ENCODE results near the gene EIF2B1.
"Not testable (repeated sequence)": the region's sequence is repeated elsewhere in the genome, so short reads cannot be mapped to it uniquely, and the experiment has no call there.

Gene EIF2B1

GRCh38 chr12:123617144-123617543 is 16.3 kb downstream of the EIF2B1 start:
- no peak for DNase-seq

GRCh38 chr12:123614531-123614930 is 19.0 kb downstream of the EIF2B1 start:
- DNase-seq, result no peak

- no peak for DNase-seq
Observed at GRCh38 chr12:123614110-123614509, 19.4 kb downstream of the EIF2B1 start.

- no peak for DNase-seq
Observed at GRCh38 chr12:123608182-123608581, 25.3 kb downstream of the EIF2B1 start.

GRCh38 chr12:123607756-123608155 is 25.7 kb downstream of the EIF2B1 start:
- no peak for DNase-seq

GRCh38 chr12:123603495-123603894 is 30.0 kb downstream of the EIF2B1 start:
- DNase-seq, result not testable (repeated sequence)

GRCh38 chr12:123602651-123603195 is 30.8 kb downstream of the EIF2B1 start:
- DNase-seq, result no peak

- peak; percentile 34 for DNase-seq
Observed at GRCh38 chr12:123601602-123602489, 31.6 kb downstream of the EIF2B1 start, which contains the start of gene DDX55. Gene DDX55, plus strand, starts transcription at chr12:123602099. Its CDS starts 50 bp downstream, at chr12:123602149.

- no peak for DNase-seq
Observed at GRCh38 chr12:123599721-123600120, 33.8 kb downstream of the EIF2B1 start.

GRCh38 chr12:123599310-123599709 is 34.2 kb downstream of the EIF2B1 start:
- no peak for DNase-seq

- no peak for DNase-seq
Observed at GRCh38 chr12:123598522-123598921, 35.0 kb downstream of the EIF2B1 start.

- DNase-seq, result no peak
Observed at GRCh38 chr12:123597100-123597499, 36.4 kb downstream of the EIF2B1 start.

- no peak for DNase-seq
Observed at GRCh38 chr12:123595729-123596128, 37.8 kb downstream of the EIF2B1 start.

- DNase-seq, result no peak
Observed at GRCh38 chr12:123591702-123592481, 41.6 kb downstream of the EIF2B1 start.

GRCh38 chr12:123580772-123581171 is 52.7 kb downstream of the EIF2B1 start:
- DNase-seq, result no peak

- not testable (repeated sequence) for DNase-seq
Observed at GRCh38 chr12:123578829-123579228, 54.7 kb downstream of the EIF2B1 start.

- no peak for DNase-seq
Observed at GRCh38 chr12:123578243-123578642, 55.2 kb downstream of the EIF2B1 start.

GRCh38 chr12:123576611-123577010 is 56.9 kb downstream of the EIF2B1 start:
- DNase-seq, result no peak

- no peak for DNase-seq
Observed at GRCh38 chr12:123573870-123574269, 59.6 kb downstream of the EIF2B1 start.

GRCh38 chr12:123572391-123572790 is 61.1 kb downstream of the EIF2B1 start:
- no peak for DNase-seq

GRCh38 chr12:123571343-123571813 is 62.1 kb downstream of the EIF2B1 start:
- DNase-seq, result no peak
